Heart left ventricle (tissue), 16 donors: Measurements from ENCODE around the gene ADGRG1. TPM values are rescaled to one million over a fixed set of nuclear protein-coding genes. Genes with fewer than 3 reads are reported as not detected.
A peak's percentile ranks its signal among the peaks of the same experiment; 100 is the strongest.

ENCODE experiments used
- ATAC-seq, 4 donors: fragments of 200-7000 bp; cut with Tn5 transposase; one replicate each; pipeline ENCODE4 v1.9.1; 2020 to 2022; ENCODE audit warnings: moderate library complexity in 4 of 4, mild to moderate bottlenecking in 3 of 4, moderate number of reproducible peaks in 1 of 4
- DNase-seq, 5 donors: peaks; one replicate each; pipeline ENCODE4 v3.0.0-alpha.2; 2020
- H3K27ac ChIP-seq, 12 donors: fragments of 200-600 bp; sonication (generic) in 4 of 12; one replicate each; pipeline versions ENCODE4 v1.5.0 to v1.8.0; 2016 to 2022; ENCODE audit warnings: mild to moderate bottlenecking in 2 of 12
- H3K27me3 ChIP-seq, 9 donors: fragments of 200-600 bp; sonication (generic) in 2 of 9; one replicate each; pipeline versions ENCODE4 v1.5.1 to v1.8.0; 2016 to 2022; ENCODE audit warnings: mild to moderate bottlenecking in 3 of 9
- H3K36me3 ChIP-seq, 9 donors: fragments of 200-600 bp; sonication (generic) in 2 of 9; one replicate each; pipeline versions ENCODE4 v1.5.0 to v1.8.0; 2018 to 2022; ENCODE audit warnings: mild to moderate bottlenecking in 2 of 9
- H3K4me1 ChIP-seq, 12 donors: fragments of 200-600 bp; sonication (generic) in 4 of 12; one replicate each; pipeline versions ENCODE4 v1.5.0 to v1.8.0; 2016 to 2022; ENCODE audit warnings: mild to moderate bottlenecking in 3 of 12
- H3K4me3 ChIP-seq, 12 donors: fragments of 200-600 bp; sonication (generic) in 4 of 12; one replicate each; pipeline versions ENCODE4 v1.5.0 to v1.8.0; 2017 to 2022; ENCODE audit warnings: mild to moderate bottlenecking in 9 of 12, moderate library complexity in 4 of 12
- H3K9me3 ChIP-seq, 12 donors: fragments of 200-600 bp; sonication (generic) in 4 of 12; one replicate each; pipeline versions ENCODE4 v1.5.0 to v1.8.0; 2016 to 2022; ENCODE audit warnings: mild to moderate bottlenecking in 1 of 12
- CTCF ChIP-seq, 12 donors: fragments of 200-600 bp; sonication (generic) in 4 of 12; IDR thresholded peaks; one replicate each; pipeline versions ENCODE4 v1.5.0 to v1.8.0; 2018 to 2022; ENCODE audit warnings: antibody characterized with exemption in 12 of 12, mild to moderate bottlenecking in 5 of 12
- POLR2A ChIP-seq, 2 donors: fragments of 450-650 bp; IDR thresholded peaks; one replicate each; pipeline ENCODE4 v1.6.1; 2017; ENCODE audit warnings: antibody characterized with exemption in 2 of 2, mild to moderate bottlenecking in 2 of 2, moderate library complexity in 2 of 2
- WGBS, 4 donors: extraction: QIAGEN DNeasy Blood & Tissue Kit in 2 of 4; methylation state at CpG; one replicate each; pipeline versions ENCODE4 v1.1.5 to v1.1.7; 2013 to 2018; 5-methylcytosine and 5-hydroxymethylcytosine counted together
- intact Hi-C, 10 donors: fragments of 100-400 bp; cut with DNase I; formaldehyde crosslinking; loops; one replicate each; pipeline versions ENCODE4 v1.11.1 to v1.14.2; 2022
- polyA plus RNA-seq, 2 donors: library from polyadenylated mRNA; stranded (reverse); fragments of 200-250 nt; gene quantifications; one replicate each; pipeline ENCODE4 v1.2.3, GENCODE V29; 2013
- total RNA-seq, 9 donors: library from RNA; depleted of rRNA in 2 of 9; stranded (reverse); fragments of >200 nt in 2 of 9; fragmentation: NEBNext Ultra II Directional in 3 of 9; extraction: Animal tissue kit (Norgen Biotek cat#: 25700) in 3 of 9; gene quantifications; one replicate each; pipeline versions ENCODE4 v1.1.0 to v1.2.4, GENCODE V29; 2016 to 2023
- donor health status: ischemic (EF 13 %, LVEDD 7.1; RV severe dilation, severe dysfunction).
- donor health status: healthy with polysubstance abuse.
- donor health status: DM: no; HTN: yes; CAD: no.
- donor health status: DM: no; HTN: no; CAD: no.
- donor health status: ischemic (EF 25% LVEDD 6.9; RV normal size, moderate dysfunction).
- donor health status: ischemic (EF 25% LVEDD 5.7; RV mildly dilated, moderate dysfunction).
- donor health status: healthy.
- donor health status: DM: yes; HTN: yes; CAD: no.
- donor health status: ischemic (EF 35%, LVEDD 5.7; RV mildly dilated, moderate dysfunction).
- donor health status: nonischemic (EF 11% LVEDD 7.7; RV severe dilation, severe dysfunction).
- donor health status: DM: yes; HTN: yes; CAD: no.
- donor health status: PGD.
- donor health status: ischemic (EF 29% LVEDD 5.4; RV normal size, mild dysfunction).
- donor health status: nonischemic (EF 23%, LVEDD 6.1; RV moderate dilation, normal function).

ADGRG1 gene
- total and polyA plus RNA-seq, 11 donors = 14.1 to 65.2 (median 17.5) TPM

DNA sequence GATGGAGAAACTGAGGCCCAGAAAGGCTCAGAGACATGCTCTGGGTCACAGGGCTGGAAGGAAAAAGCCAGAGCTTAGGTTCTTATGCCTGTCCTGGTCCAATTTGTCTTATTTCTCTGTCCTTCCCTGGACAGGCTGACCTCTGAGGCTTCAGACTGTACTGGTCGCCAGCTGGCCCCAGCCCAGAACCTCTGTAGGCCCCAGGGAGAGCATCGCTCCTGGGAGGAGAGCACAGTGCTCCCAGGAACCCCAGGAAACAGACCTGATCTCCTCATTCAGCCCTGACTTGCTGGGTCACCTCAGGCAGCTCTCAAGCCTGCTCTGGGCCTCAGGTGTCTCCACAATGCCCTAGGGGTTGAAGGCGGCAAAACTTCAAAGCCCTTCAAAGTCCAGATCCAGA lies 71.1 kb downstream of the ADGRG1 start:
- intact Hi-C loops = no loop called here
- H3K9me3 ChIP-seq = no peaks in the 10 kb centered on the region
- no peaks in the 10 kb centered on the region for H3K4me1 ChIP-seq
- H3K27ac ChIP-seq = no peak overlapping the region
- no peaks in the 10 kb centered on the region for H3K36me3 ChIP-seq
- H3K27me3 ChIP-seq = no peaks in the 10 kb centered on the region
- TF ChIP-seq POLR2A (IDR thresholded peaks at IDR 0.05) = no peak
- TF ChIP-seq CTCF (IDR thresholded peaks at IDR 0.05) = no peak
- no peak overlapping the region for H3K4me3 ChIP-seq
- no peak for DNase-seq
- no peak for ATAC-seq
- WGBS, 4 donors = 67 to 83% (median 80%) methylated on average over 2 to 3 of the region's 3 CpGs; no CpG with 5 or more reads in 1 of the 4 donors

DNA sequence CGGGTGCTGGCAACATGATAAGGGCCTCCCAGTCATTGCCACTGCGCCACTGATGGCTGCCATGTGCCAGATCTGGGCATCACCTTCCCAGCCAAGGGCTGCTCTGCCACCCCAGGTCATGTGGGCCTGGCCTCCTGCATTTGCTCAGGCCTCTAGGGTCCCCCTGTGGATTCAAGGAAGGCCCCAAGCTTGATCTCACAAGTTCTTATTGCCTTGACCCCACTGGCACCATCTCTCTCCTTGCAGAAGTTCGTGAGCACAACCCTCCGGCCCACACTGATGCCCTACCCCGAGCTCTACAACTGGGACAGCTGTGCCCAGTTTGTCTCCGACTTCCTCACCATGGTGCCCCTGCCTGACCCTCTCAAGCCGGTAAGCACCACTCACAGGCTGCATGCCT lies 71.5 kb downstream of the ADGRG1 start:
- H3K4me3 ChIP-seq = no peak overlapping the region
- no peaks in the 10 kb centered on the region for H3K36me3 ChIP-seq
- WGBS, 4 donors = 93 to 99% (median 96%) methylated on average over 6 to 7 of the region's 7 CpGs
- no peaks in the 10 kb centered on the region for H3K4me1 ChIP-seq
- intact Hi-C loops = loop anchor here in 1 of 10 donors (5.0 kb wide), 1 partner anchor 43 kb away; no protein-coding TSS in a partner anchor
- H3K27ac ChIP-seq = no peak overlapping the region
- H3K9me3 ChIP-seq = no peaks in the 10 kb centered on the region
- H3K27me3 ChIP-seq = no peaks in the 10 kb centered on the region
- no peak for TF ChIP-seq POLR2A (IDR thresholded peaks at IDR 0.05)
- DNase-seq (no peak), ATAC-seq (no peak)

DNA sequence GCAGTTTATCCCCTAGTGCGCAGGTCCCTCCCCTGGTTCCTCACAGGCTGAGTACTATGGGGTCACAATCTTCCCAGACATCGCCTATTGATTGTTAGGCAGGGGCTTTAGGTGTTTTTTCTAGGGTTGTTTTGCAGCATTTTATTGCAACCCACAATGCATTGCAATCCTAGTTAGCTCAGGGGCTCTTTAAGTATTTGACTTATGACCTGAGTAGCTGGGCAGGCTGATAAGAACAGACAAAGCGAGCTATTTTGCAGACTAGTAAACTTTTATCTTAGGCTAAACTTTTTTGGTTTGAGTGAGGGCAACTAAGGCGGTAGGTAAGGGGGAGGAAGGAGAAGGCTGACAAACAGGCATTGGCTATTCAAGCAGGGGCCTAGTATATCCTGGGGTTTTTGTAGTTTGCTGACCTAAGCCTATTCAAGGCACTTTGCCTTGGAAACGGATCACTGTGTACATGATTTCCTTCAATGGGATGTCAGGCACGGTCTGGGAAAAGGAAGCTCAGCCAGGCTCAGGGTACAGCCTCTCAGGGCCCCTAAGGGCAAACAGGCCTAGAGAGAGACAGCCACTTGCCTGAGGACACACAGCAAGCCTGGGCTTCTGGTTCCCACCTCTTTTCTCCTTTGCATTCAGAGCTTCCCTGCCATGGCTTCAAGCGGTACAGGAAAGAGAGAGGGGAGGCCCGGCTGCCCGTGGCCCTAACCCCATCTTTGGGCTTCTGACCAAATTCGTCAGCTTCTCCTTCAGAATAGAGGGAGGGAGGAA lies 72.5 kb downstream of the ADGRG1 start:
- H3K4me1 ChIP-seq = no peaks in the 10 kb centered on the region
- intact Hi-C loops = loop anchor here in 1 of 10 donors (5.0 kb wide), 1 partner anchor 44 kb away; no protein-coding TSS in a partner anchor
- no peaks in the 10 kb centered on the region for H3K27me3 ChIP-seq
- WGBS, 4 donors = 76 to 81% (median 78%) methylated on average over 9 to 10 of the region's 10 CpGs
- DNase-seq (no peak), ATAC-seq (no peak)
- H3K4me3 ChIP-seq = no peak overlapping the region
- H3K36me3 ChIP-seq = no peaks in the 10 kb centered on the region
- no peak overlapping the region for H3K27ac ChIP-seq
- H3K9me3 ChIP-seq = no peaks in the 10 kb centered on the region
- TF ChIP-seq POLR2A (IDR thresholded peaks at IDR 0.05) = no peak
- TF ChIP-seq CTCF (IDR thresholded peaks at IDR 0.05) = no peak

DNA sequence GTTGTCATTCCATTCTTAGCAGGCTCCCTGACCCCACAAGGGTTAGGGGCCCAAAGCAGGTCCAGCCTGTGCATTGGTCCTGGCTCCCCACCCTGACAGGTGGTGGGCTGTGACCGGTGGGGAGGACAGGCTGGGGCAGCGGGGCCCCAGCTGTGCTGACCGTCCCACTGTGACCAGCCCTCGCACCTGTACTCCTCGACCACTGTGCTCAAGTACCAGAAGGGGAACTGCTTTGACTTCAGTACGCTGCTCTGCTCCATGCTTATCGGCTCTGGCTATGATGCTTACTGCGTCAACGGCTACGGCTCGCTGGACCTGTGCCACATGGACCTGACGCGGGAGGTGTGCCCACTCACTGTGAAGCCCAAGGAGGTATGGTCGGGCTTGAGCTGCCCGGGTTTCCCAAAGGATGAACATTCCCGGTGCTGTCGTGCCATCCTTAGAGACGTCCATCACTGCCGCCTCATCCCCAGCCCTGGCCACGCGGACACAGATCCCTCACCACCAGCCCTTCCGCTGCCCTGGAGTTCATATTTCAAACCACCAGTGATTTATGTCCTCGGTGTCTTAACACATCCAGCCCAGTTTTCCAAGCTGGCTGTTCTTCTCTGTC lies 73.4 kb downstream of the ADGRG1 start:
- DNase-seq (no peak), ATAC-seq (peak in 1 of 4 donors; percentile 29)
- H3K4me3 ChIP-seq = no peak overlapping the region
- intact Hi-C loops = loop anchor here in 1 of 10 donors (5.0 kb wide), 1 partner anchor 45 kb away; no protein-coding TSS in a partner anchor
- H3K27me3 ChIP-seq = no peaks in the 10 kb centered on the region
- no peak overlapping the region for H3K27ac ChIP-seq
- H3K36me3 ChIP-seq = no peaks in the 10 kb centered on the region
- no peaks in the 10 kb centered on the region for H3K9me3 ChIP-seq
- H3K4me1 ChIP-seq = no peaks in the 10 kb centered on the region
- TF ChIP-seq CTCF (IDR thresholded peaks at IDR 0.05) (no peak), POLR2A (IDR thresholded peaks at IDR 0.05) (no peak)
- 83 to 86% (median 85%) methylated on average over 22 to 23 of the region's 23 CpGs for WGBS, 4 donors
